RWPE2 (cell line): ENCODE results near the gene ZC3H10.
"Not testable (repeated sequence)": the region's sequence is repeated elsewhere in the genome, so short reads cannot be mapped to it uniquely, and the experiment has no call there.

ENCODE experiments used
- ATAC-seq: fragments of 200-7000 bp; cut with Tn5 transposase; 3 replicates; pipeline ENCODE4 v1.9.1; 2021; ENCODE audit warnings: low read depth
- DNase-seq: peaks from one replicate; pipeline ENCODE4 v3.0.0-alpha.2; 2020; ENCODE audit warnings: low spot score
- H3K27ac ChIP-seq: fragments of 450-650 bp; 2 replicates; pipeline ENCODE4 v1.5.1; 2017; ENCODE audit warnings: mild to moderate bottlenecking; ENCODE audit not compliant: poor library complexity, severe bottlenecking
- H3K27me3 ChIP-seq: fragments of 250-450 bp; sonication (Bioruptor Pico); 2 replicates; pipeline ENCODE4 v1.5.1; 2021; ENCODE audit warnings: mild to moderate bottlenecking, moderate library complexity; ENCODE audit not compliant: insufficient read depth, poor library complexity, severe bottlenecking
- H3K36me3 ChIP-seq: fragments of 250-450 bp; sonication (Bioruptor Pico); 2 replicates; pipeline ENCODE4 v1.5.1; 2020; ENCODE audit warnings: low read depth, mild to moderate bottlenecking, moderate library complexity
- H3K4me1 ChIP-seq: fragments of 250-450 bp; sonication (Bioruptor Pico); 2 replicates; pipeline ENCODE4 v1.5.1; 2021; ENCODE audit warnings: mild to moderate bottlenecking, moderate library complexity; ENCODE audit not compliant: insufficient read depth, poor library complexity, severe bottlenecking
- H3K4me3 ChIP-seq: fragments of 250-450 bp; sonication (Bioruptor Pico); 2 replicates; pipeline ENCODE4 v1.5.1; 2021; ENCODE audit warnings: mild to moderate bottlenecking, moderate library complexity; ENCODE audit not compliant: severe bottlenecking
- H3K9me3 ChIP-seq: fragments of 250-450 bp; sonication (Bioruptor Pico); 2 replicates; pipeline ENCODE4 v1.5.1; 2021; ENCODE audit warnings: mild to moderate bottlenecking, moderate library complexity; ENCODE audit not compliant: severe bottlenecking
- CTCF ChIP-seq: fragments of 450-650 bp; IDR thresholded peaks from one replicate; pipeline ENCODE4 v1.5.1; 2017; ENCODE audit warnings: mild to moderate bottlenecking, moderate library complexity; ENCODE audit not compliant: poor library complexity, severe bottlenecking

ZC3H10 gene

DNA sequence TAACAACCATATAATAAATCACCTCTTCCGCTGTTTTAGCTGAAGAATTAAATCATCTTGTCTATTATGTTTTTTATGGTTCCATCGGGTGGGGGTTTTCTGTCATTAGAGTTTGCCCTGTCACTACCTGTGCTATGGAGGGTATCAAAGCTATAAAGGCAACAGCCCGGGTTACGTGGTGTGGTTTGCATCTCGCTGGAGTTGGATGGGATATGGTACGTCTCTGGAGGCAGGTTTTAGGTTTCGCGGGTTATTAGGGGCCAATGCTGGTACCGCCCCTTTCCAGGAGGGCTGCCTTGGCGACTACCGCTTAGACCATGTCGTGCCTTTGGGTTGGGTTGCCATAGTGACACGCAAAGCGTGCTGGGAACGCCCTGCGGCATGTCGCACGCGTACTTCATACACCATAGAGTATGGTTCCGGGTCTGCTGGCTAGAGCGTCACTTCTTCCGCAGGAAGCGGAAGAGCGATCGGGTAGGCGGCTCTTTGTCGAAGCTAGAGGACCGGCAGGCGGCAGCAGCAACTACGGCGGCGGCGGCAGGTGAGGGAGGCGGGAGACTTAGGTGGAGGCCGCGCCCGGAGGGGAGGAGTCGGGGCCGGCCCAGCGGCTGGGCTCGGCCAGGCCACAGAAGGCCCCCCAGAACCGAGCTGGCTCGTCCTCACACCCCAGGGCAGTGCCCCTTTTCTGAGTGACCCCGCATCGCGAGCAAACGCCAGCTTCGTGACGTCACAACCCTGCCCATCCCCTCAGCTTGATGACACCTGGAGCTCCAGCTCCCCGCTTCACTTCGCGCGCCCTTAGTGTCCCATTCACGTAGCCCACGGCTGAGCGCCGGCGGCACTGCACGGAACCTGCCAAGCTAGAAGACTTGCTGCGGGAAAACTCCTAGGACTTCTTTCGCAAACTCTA is at the start of gene ZC3H10:
TSS of gene ZC3H10 (plus strand) at position 489 of the 910 bp plus-strand sequence. CDS start 2,297 bp downstream, outside the sequence.
- H3K27ac ChIP-seq: peak within 1 kb of the TSS; percentile 89
- H3K27me3 ChIP-seq: no peaks in the 10 kb centered on the region
- ATAC-seq (peak; percentile 77), DNase-seq (peak; percentile 99)
- H3K36me3 ChIP-seq: peaks cover 18% of the 10 kb centered on the region
- H3K9me3 ChIP-seq: no peaks in the 10 kb centered on the region
- peak; percentile 59 for TF ChIP-seq CTCF
- peaks cover 22% of the 10 kb centered on the region for H3K4me1 ChIP-seq
- peak within 1 kb of the TSS; percentile 62 for H3K4me3 ChIP-seq

DNA sequence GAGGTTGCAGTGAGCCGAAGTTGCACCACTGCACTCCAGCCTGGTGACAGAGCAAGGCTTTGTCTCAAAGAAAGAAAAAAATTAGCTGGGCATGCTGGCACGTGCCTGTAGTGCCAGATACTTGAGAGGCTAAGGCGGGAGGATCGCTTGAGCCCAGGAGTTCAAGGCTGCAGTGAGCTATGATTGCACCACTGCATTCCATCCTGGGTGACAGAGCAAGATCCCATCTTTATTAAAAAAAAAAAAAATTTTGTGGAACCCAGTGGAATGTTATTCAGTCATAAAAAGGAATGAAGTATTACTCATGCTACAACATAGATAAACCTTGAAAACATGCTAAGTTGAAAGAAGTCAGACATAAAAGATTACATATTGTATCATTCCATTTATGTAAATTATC is 46.4 kb upstream of the ZC3H10 start:
- no peak overlapping the region for H3K27ac ChIP-seq
- ATAC-seq: peak; percentile 67
- TF ChIP-seq CTCF: no peak
- no peak for DNase-seq
- H3K27me3 ChIP-seq: no peaks in the 10 kb centered on the region
- no peaks in the 10 kb centered on the region for H3K36me3 ChIP-seq
- no peak overlapping the region for H3K4me3 ChIP-seq
- H3K4me1 ChIP-seq: no peaks in the 10 kb centered on the region
- no peaks in the 10 kb centered on the region for H3K9me3 ChIP-seq

DNA sequence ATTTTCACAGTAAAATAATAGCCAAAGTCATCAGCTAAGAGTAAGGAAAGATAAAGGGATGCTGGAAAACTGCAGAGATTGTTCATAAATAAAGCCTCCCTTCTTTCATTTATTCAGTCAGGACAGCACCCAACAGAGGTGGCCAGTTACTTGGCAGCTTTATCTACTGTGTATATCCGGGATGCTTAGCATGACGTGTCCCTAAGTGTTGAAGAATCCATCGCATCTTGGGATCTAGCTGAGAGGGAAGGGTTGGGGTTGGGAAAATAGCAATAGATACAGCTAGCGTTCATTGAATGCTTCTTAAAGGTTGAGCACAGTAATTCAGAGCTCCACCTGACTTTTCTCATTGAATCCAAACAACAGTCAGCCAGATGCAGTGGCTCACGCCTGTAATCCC is 43.7 kb upstream of the ZC3H10 start:
- ATAC-seq (no peak), DNase-seq (no peak)
- Histone ChIP-seq H3K27ac (no peak overlapping the region), H3K4me1 (peaks cover 4% of the 10 kb centered on the region), H3K27me3 (no peaks in the 10 kb centered on the region), H3K36me3 (no peaks in the 10 kb centered on the region), H3K9me3 (no peaks in the 10 kb centered on the region), H3K4me3 (no peak overlapping the region)
- TF ChIP-seq CTCF: no peak

- H3K36me3 ChIP-seq, H3K4me3 ChIP-seq, H3K27me3 ChIP-seq, DNase-seq, H3K27ac ChIP-seq, H3K4me1 ChIP-seq, H3K9me3 ChIP-seq, ATAC-seq: not testable (repeated sequence)
Measured at GRCh38 chr12:56077966-56078365, 40.1 kb upstream of the ZC3H10 start.

DNA sequence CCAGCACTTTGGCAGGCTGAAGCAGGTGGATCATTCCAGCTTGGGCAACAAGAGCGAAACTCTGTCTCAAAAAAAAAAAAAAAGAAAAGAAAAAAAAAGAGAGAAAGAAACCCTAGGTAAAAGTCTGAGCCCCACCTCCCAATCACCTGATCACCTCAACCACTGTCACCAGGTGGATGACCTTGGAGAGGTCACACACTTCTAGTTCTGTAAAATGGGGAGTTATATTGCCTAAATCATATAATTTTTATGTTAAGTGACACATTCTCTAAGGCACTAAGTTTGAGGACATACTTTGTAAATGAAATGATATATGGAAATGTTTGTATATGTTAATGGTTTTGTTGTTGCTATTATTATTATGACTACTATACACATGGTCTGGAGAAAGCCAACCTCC is 39.6 kb upstream of the ZC3H10 start:
- Histone ChIP-seq H3K4me1 (peaks cover 4% of the 10 kb centered on the region), H3K4me3 (peak overlapping the region; percentile 57), H3K36me3 (no peaks in the 10 kb centered on the region), H3K9me3 (no peaks in the 10 kb centered on the region), H3K27ac (peak overlapping the region; percentile 72), H3K27me3 (no peaks in the 10 kb centered on the region)
- no peak for DNase-seq
- ATAC-seq: no peak
- no peak for TF ChIP-seq CTCF
